Uterus (tissue), 4 donors: Measurements from ENCODE around the gene SRPK3. TPM values are rescaled to one million over a fixed set of nuclear protein-coding genes. Genes with fewer than 3 reads are reported as not detected.

Experiments used
- DNase-seq, 2 donors: peaks; one replicate each; pipeline ENCODE4 v3.0.0-alpha.2; 2019 to 2020
- H3K27ac ChIP-seq, 2 donors: fragments of 200-600 bp; sonication (generic); 1 replicate in 1 of 2; 2 replicates in 1 of 2; pipeline ENCODE4 v1.5.1; 2016 to 2018
- H3K27me3 ChIP-seq, 2 donors: fragments of 200-600 bp; sonication (generic); one replicate each; pipeline ENCODE4 v1.5.1; 2018 to 2019; ENCODE audit warnings: control low read depth in 1 of 2
- H3K36me3 ChIP-seq, 2 donors: fragments of 200-600 bp; sonication (generic); one replicate each; pipeline ENCODE4 v1.5.1; 2019; ENCODE audit warnings: control low read depth in 1 of 2
- H3K4me1 ChIP-seq, 2 donors: fragments of 200-600 bp; sonication (generic); one replicate each; pipeline ENCODE4 v1.5.1; 2018 to 2019; ENCODE audit warnings: control low read depth in 1 of 2
- H3K4me3 ChIP-seq, 2 donors: fragments of 200-600 bp; sonication (generic); 1 replicate in 1 of 2; 2 replicates in 1 of 2; pipeline ENCODE4 v1.5.1; 2018 to 2019; ENCODE audit warnings: mild to moderate bottlenecking in 1 of 2
- H3K9me3 ChIP-seq, 2 donors: fragments of 200-600 bp; sonication (generic); one replicate each; pipeline ENCODE4 v1.5.1; 2019; ENCODE audit warnings: control low read depth in 1 of 2
- CTCF ChIP-seq, 4 experiments: fragments of 200-600 bp in 2 of 4; fragments of 450-650 bp in 2 of 4; sonication (generic) in 2 of 4; IDR thresholded peaks; one replicate each; pipeline ENCODE4 v1.5.1; 2016 to 2019; ENCODE audit warnings: antibody characterized with exemption in 4 of 4, mild to moderate bottlenecking in 2 of 4, moderate library complexity in 1 of 4
- POLR2A ChIP-seq, 2 donors: fragments of 450-650 bp; IDR thresholded peaks; one replicate each; pipeline ENCODE4 v1.6.1; 2016; ENCODE audit warnings: antibody characterized with exemption in 2 of 2, mild to moderate bottlenecking in 1 of 2, moderate library complexity in 1 of 2
- intact Hi-C: fragments of 100-400 bp; cut with DNase I; formaldehyde crosslinking; loops from one replicate; pipeline ENCODE4 v1.15.1; 2023; ENCODE audit warnings: low total_unique reads
- total RNA-seq, 4 donors: library from RNA; depleted of rRNA in 3 of 4; stranded (reverse); fragments of >200 nt in 3 of 4; gene quantifications; one replicate each; pipeline versions ENCODE4 v1.1.0 to v1.2.4, GENCODE V29; 2014 to 2023
- donor health status: DM: yes; HTN: yes; CAD: no.

The SRPK3 gene
- 10 to 100 TPM in 1 of 4 donors, 1 to 10 TPM in 2, under 1 TPM in 1; 0.76 to 13.8 (median 5.5) TPM for total RNA-seq

GRCh38 chrX:153780678-153781427 lies at the start of gene SRPK3:
Gene SRPK3, plus strand, starts transcription at chrX:153781041. Its CDS starts 46 bp downstream, at chrX:153781087.
- H3K36me3 ChIP-seq = no peaks in the 10 kb centered on the region
- peak within 1 kb of the TSS; percentile 33 to 69 for H3K27ac ChIP-seq
- no peaks in the 10 kb centered on the region for H3K27me3 ChIP-seq
- DNase-seq = peak in 1 of 2 donors; percentile 39
- TF ChIP-seq CTCF (IDR thresholded peaks at IDR 0.05) (no peak), POLR2A (IDR thresholded peaks at IDR 0.05) (no peak)
- H3K4me3 ChIP-seq = peak within 1 kb of the TSS in 1 of 2 donors; percentile 21
- no peaks in the 10 kb centered on the region for H3K9me3 ChIP-seq
- intact Hi-C loops = no loop called here
- peaks cover 0 to 3% of the 10 kb centered on the region in 2 donors for H3K4me1 ChIP-seq

DNA sequence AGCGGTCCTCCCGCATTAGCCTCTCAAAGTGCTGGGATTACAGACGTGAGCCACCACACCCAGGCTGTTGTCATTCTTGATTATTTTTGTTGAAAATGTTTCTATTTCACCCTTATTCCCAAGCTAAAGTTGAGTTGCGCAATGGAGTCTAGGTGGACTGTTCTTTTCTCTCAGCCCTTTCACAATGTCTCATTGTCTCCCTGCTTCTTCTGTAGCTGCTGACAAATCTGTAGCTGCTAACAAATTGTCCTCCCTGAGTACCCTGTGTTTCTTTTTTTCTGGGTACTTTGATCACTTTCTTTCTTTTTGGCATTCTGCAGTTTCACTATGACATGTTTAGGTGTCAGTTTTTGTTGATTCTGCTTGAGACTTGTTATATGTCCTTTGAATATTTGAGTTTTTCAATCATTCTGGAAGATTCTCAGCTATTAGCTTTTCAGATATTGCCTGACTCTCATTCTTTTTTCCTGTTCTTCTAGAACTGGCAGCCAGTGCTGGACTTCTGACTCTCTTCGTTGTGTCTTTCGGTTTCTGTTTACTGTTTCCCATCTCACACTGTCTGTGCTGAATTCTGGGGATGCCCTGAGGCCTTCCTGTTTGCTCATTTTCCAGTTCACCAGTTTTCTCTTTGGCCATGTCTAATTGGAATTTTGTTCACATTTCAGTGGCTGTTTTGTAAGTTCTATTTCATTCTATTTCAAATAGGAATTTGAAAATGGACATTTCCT lies 49.6 kb upstream of the SRPK3 start:
- no peaks in the 10 kb centered on the region for H3K36me3 ChIP-seq
- no peaks in the 10 kb centered on the region for H3K9me3 ChIP-seq
- no peak for DNase-seq
- peaks cover 0 to 4% of the 10 kb centered on the region in 2 donors for H3K4me1 ChIP-seq
- TF ChIP-seq CTCF (IDR thresholded peaks at IDR 0.05) (no peak), POLR2A (IDR thresholded peaks at IDR 0.05) (no peak)
- no peaks in the 10 kb centered on the region for H3K27me3 ChIP-seq
- no peak overlapping the region for H3K27ac ChIP-seq
- H3K4me3 ChIP-seq = no peak overlapping the region
- intact Hi-C loops = no loop called here

DNA sequence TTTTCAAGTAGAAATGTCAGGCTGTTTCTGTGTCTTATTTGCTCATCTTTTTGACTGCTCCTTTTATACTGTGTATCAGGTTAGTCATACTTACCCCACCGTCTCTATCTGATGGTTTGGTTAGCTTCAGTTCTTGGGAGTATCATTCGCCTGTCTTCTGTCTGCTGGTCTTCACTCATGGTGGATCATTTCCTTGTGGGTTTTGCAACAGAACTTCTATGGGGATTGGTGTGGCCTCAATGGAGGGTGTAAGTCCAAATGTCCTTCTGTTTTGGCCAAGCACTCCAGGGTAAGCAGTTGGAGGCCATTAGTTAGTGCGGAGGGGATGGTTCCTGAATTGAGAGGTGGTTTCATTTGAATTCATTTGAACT lies 49.0 kb upstream of the SRPK3 start:
- Histone ChIP-seq H3K27me3 (no peaks in the 10 kb centered on the region), H3K9me3 (no peaks in the 10 kb centered on the region), H3K36me3 (no peaks in the 10 kb centered on the region), H3K27ac (no peak overlapping the region), H3K4me1 (peaks cover 0 to 4% of the 10 kb centered on the region in 2 donors), H3K4me3 (no peak overlapping the region)
- no peak for DNase-seq
- no peak for TF ChIP-seq CTCF (IDR thresholded peaks at IDR 0.05)
- no peak for TF ChIP-seq POLR2A (IDR thresholded peaks at IDR 0.05)
- intact Hi-C loops = no loop called here

DNA sequence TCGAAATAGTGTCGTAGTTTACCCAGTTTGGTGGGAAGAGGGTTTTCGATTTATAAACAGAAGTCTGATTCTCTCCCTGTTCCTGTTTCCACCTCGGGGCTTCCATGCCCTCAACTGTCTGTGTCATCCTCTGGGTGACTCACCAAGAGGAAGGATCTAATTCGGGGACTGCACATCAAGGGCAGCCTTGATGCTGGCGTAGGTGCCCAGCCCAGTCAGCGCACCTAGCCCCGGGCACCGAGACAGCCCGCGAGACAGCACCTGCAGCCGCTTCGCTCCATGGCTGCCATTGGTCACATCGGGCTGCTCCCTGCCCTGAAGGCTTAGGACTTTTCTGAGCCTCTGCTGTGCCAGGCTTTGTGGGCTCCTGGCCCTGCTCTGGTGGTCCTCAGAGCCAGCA lies 48.4 kb upstream of the SRPK3 start:
- Histone ChIP-seq H3K9me3 (no peaks in the 10 kb centered on the region), H3K4me3 (no peak overlapping the region), H3K36me3 (no peaks in the 10 kb centered on the region), H3K4me1 (no peaks in the 10 kb centered on the region), H3K27ac (no peak overlapping the region), H3K27me3 (no peaks in the 10 kb centered on the region)
- intact Hi-C loops = no loop called here
- no peak for DNase-seq
- no peak for TF ChIP-seq CTCF (IDR thresholded peaks at IDR 0.05)
- TF ChIP-seq POLR2A (IDR thresholded peaks at IDR 0.05) = no peak

- no peak for DNase-seq
- Histone ChIP-seq H3K4me1 (no peaks in the 10 kb centered on the region), H3K36me3 (no peaks in the 10 kb centered on the region), H3K4me3 (no peak overlapping the region), H3K9me3 (no peaks in the 10 kb centered on the region), H3K27me3 (no peaks in the 10 kb centered on the region), H3K27ac (no peak overlapping the region)
- TF ChIP-seq CTCF (IDR thresholded peaks at IDR 0.05) (no peak), POLR2A (IDR thresholded peaks at IDR 0.05) (no peak)
- intact Hi-C loops = no loop called here
These were observed 47.1 kb upstream of the SRPK3 start for GRCh38 chrX:153733651-153734240.
